ENCODE data around the gene PSMG1. TPM values are rescaled to one million over a fixed set of nuclear protein-coding genes. Genes with fewer than 3 reads are reported as not detected.

Gene PSMG1
- total RNA-seq, 1 donor = 5.8 TPM

DNA sequence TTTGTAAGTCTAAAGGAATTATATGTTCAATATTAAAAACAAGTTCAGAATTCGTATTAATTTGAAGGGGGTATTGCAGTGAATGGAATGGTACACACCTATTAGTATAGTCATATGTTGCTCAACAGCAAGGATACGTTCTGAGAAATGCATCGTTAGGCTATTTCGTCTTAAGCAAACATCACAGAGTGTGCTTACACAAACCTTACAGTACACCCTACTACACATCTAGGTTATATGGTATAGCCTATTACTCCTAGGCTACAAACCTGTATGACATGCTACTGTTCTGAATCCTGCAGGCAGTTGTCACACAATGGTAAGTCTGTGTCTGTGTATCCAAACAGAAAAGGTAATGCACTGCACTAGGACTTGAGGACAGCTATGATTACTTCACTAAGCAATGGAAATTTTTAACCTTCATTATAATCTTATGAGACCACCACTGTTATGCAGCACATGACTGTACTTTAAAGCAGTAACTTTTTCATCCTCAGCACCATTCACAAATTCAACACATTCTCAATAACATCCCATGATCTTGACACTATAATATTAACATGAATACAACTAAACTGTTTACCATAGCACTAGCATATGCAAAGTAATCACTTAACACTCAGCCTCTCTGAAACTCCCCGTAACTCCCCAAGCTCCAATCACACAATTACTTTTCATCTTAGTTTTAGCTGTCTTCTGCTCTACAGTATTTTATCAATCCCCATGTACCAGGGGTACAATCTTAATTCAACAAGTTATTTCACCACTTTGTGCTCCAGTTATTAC, 14.4 kb upstream of the PSMG1 start:
- Histone ChIP-seq H3K9me3 (ENCODE audit: low read depth, low read length) (no peaks in the 10 kb centered on the region), H3K4me3 (ENCODE audit: low read length) (no peak overlapping the region), H3K27me3 (ENCODE audit: insufficient read depth, low read length) (no peaks in the 10 kb centered on the region), H3K4me1 (ENCODE audit: insufficient read depth, low read length) (no peaks in the 10 kb centered on the region)

DNA sequence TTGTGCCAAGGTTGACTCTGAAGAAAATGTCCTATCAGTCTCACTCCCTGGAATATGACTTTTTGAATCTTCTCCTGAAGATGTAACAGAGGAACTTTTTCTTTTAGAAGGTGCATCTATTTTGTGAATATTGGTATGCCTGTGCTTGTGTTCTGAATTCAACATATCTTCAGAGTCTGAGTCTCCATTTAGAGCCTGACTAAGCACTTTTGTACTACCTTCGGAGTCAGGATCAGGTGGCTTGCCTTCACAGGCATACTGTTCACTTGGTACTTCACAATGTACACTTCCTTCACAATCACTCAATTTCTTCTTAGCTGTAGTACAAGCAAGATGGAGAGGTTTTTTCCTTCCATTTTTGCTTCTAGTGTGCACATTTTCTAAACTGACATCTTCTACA, 13.6 kb upstream of the PSMG1 start:
- Histone ChIP-seq H3K27me3 (ENCODE audit: insufficient read depth, low read length) (no peaks in the 10 kb centered on the region), H3K4me3 (ENCODE audit: low read length) (no peak overlapping the region), H3K4me1 (ENCODE audit: insufficient read depth, low read length) (no peaks in the 10 kb centered on the region), H3K9me3 (ENCODE audit: low read depth, low read length) (no peaks in the 10 kb centered on the region)

GRCh38 chr21:39196310-39196709, 13.1 kb upstream of the PSMG1 start:
- Histone ChIP-seq H3K27me3 (ENCODE audit: insufficient read depth, low read length) (no peaks in the 10 kb centered on the region), H3K4me3 (ENCODE audit: low read length) (no peak overlapping the region), H3K9me3 (ENCODE audit: low read depth, low read length) (no peaks in the 10 kb centered on the region), H3K4me1 (ENCODE audit: insufficient read depth, low read length) (no peaks in the 10 kb centered on the region)

DNA sequence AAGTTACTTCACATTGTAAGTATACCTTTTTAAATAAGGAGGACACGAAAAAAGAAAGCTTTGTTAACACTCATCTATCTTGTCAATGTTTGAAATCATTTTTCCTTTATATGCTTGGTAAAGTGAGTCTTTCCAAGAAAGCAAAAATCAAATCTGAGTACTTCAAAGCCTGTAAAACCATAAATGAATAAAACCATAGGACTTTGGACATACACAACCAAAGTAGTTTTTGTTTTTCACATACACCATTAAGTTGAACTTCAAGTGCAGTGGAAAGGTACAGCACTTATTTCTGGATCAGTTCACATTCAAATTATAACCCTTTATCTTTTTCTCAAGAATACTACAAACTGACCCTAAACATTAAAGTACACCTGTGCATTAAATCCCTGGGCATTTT, 10.1 kb upstream of the PSMG1 start:
- no peaks in the 10 kb centered on the region for H3K4me1 ChIP-seq (ENCODE audit: insufficient read depth, low read length)
- no peak overlapping the region for H3K4me3 ChIP-seq (ENCODE audit: low read length)
- H3K27me3 ChIP-seq (ENCODE audit: insufficient read depth, low read length) = no peaks in the 10 kb centered on the region
- H3K9me3 ChIP-seq (ENCODE audit: low read depth, low read length) = no peaks in the 10 kb centered on the region

DNA sequence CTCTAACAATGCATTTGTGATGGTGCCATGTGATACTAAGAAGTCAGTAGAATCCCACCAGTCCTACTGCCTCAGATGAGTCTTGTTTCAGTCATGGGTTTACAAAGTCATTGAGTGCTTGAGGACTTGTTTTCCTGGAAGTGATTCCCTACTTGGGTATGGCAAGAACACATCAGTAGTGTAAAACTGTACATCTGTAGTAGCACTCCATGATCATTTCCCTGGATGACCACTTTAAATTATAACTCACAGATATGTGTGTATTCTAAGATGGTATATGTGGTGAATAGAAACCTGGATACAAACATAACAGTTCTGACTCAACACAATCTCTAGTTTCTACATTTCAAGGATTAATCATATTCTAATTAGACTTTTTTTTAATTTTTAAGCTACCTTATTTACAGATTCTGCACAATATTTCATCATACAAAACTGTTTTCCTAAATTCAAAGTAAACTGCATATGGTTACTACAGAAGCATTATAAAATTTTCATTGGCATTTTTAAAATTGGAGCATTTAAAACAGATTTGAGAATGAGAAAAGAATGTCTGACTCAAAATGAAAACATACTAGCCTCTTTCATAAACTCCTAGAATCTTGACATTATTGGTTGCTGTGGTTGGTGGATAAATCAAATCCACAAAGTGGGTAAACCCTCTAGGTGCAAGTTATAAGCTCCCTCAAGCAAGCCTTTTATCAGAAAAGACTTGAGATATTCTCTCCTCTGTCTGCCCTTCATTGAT, 6.8 kb upstream of the PSMG1 start:
- Histone ChIP-seq H3K27me3 (ENCODE audit: insufficient read depth, low read length) (no peaks in the 10 kb centered on the region), H3K4me1 (ENCODE audit: insufficient read depth, low read length) (no peaks in the 10 kb centered on the region), H3K9me3 (ENCODE audit: low read depth, low read length) (no peaks in the 10 kb centered on the region), H3K4me3 (ENCODE audit: low read length) (no peak overlapping the region)

DNA sequence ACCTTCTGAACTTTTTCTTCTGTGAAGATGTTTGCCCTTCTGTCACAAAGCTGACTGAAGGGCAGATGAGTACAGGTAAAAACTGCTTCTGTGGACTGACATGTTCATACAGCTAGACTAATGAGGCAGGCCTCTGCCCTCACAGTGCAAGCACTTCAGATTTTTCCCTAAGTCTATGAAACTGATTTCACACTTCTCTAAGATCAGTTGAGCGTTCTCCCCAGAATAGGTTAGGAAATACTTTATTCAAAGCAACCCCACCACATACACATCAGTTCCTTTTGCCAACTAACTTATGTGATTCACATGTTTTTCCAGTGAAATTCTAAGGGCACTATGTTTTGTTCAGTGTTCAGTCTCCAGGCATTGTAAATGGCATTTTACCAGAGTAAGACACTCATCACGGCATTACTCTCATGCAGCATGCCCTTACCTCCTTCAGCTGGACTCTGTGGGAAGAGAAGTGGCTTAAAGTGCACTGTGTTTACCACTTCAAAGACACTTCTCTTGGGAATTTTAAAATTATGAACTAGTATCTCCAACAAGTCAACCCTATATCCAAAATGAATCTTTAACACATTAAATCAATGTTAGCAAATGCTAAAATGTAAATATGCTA, 5.4 kb upstream of the PSMG1 start:
- no peak overlapping the region for H3K4me3 ChIP-seq (ENCODE audit: low read length)
- H3K4me1 ChIP-seq (ENCODE audit: insufficient read depth, low read length) = peaks cover 5% of the 10 kb centered on the region
- no peaks in the 10 kb centered on the region for H3K27me3 ChIP-seq (ENCODE audit: insufficient read depth, low read length)
- H3K9me3 ChIP-seq (ENCODE audit: low read depth, low read length) = no peaks in the 10 kb centered on the region

DNA sequence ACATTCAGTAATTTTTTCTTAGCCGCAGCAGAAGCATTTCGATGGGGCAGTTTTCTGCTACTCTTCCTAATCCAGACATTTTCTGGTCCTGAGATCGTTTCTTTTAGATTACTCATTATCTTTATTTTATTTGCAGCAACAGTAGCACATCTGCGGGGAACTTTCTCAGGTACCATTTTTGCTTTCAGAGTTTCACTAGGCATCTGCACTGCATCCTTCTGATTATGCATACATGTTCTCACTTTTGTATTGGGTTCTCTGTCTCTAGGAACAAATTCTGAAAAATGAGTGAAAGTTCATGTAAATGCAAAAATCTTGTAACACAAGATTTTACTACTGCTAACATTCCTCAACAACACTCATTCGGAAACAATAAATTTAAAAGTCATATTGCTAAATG, 3.9 kb upstream of the PSMG1 start:
- Histone ChIP-seq H3K4me1 (ENCODE audit: insufficient read depth, low read length) (peaks cover 11% of the 10 kb centered on the region), H3K9me3 (ENCODE audit: low read depth, low read length) (no peaks in the 10 kb centered on the region), H3K27me3 (ENCODE audit: insufficient read depth, low read length) (no peaks in the 10 kb centered on the region), H3K4me3 (ENCODE audit: low read length) (no peak overlapping the region)

GRCh38 chr21:39186676-39187075, 3.4 kb upstream of the PSMG1 start:
- H3K9me3 ChIP-seq (ENCODE audit: low read depth, low read length) = no peaks in the 10 kb centered on the region
- H3K27me3 ChIP-seq (ENCODE audit: insufficient read depth, low read length) = no peaks in the 10 kb centered on the region
- peaks cover 16% of the 10 kb centered on the region for H3K4me1 ChIP-seq (ENCODE audit: insufficient read depth, low read length)
- H3K4me3 ChIP-seq (ENCODE audit: low read length) = no peak overlapping the region

- H3K9me3 ChIP-seq (ENCODE audit: low read depth, low read length) = no peaks in the 10 kb centered on the region
- no peak overlapping the region for H3K4me3 ChIP-seq (ENCODE audit: low read length)
- H3K4me1 ChIP-seq (ENCODE audit: insufficient read depth, low read length) = peaks cover 17% of the 10 kb centered on the region
- no peaks in the 10 kb centered on the region for H3K27me3 ChIP-seq (ENCODE audit: insufficient read depth, low read length)
These were observed 1.9 kb upstream of the PSMG1 start for GRCh38 chr21:39185157-39185556.

DNA sequence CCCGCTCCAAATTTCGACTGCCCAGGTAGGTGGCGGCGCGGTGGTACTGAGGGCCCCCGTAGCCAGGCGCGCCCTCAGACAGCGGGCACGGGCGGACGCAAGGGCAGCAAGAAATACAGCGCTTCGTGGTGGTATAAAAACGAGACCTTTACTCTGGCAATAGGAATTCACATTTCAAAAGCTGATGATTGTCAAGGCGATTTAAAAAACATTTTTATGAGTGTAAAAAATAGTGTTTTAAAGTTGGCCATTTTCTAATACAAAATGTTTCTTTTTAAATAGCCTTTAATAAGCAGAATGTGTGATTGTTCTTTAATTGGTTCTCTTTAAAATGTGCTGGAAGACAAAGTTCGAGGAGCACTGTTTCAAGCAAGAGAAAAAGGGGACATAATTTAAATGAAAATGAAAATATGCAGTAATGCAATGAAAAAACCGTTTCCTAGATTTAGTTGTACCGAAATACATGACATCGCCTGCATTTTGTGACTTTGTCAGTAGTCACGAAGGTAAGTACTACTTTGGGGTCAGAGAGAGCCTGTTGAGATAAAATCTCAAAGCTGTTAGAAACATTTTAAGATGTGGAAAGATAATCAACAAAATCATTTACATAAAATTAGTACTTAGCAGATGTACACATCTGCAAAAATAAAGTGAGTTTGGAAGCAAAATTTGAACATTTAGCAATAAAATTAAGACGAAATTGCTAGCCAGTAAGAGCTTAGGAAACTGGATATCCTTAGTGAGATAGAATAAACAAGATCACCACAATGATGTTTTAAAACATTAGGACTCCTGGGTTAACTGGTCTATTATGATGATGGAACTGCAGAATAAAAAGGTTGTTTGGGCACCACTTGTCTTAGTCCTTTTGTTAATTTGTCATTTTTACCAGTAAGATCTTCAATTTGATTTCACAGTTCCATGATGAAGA, 1.1 kb upstream of the PSMG1 start:
- peaks cover 17% of the 10 kb centered on the region for H3K4me1 ChIP-seq (ENCODE audit: insufficient read depth, low read length)
- H3K9me3 ChIP-seq (ENCODE audit: low read depth, low read length) = no peaks in the 10 kb centered on the region
- H3K4me3 ChIP-seq (ENCODE audit: low read length) = peak overlapping the region; percentile 85
- no peaks in the 10 kb centered on the region for H3K27me3 ChIP-seq (ENCODE audit: insufficient read depth, low read length)

DNA sequence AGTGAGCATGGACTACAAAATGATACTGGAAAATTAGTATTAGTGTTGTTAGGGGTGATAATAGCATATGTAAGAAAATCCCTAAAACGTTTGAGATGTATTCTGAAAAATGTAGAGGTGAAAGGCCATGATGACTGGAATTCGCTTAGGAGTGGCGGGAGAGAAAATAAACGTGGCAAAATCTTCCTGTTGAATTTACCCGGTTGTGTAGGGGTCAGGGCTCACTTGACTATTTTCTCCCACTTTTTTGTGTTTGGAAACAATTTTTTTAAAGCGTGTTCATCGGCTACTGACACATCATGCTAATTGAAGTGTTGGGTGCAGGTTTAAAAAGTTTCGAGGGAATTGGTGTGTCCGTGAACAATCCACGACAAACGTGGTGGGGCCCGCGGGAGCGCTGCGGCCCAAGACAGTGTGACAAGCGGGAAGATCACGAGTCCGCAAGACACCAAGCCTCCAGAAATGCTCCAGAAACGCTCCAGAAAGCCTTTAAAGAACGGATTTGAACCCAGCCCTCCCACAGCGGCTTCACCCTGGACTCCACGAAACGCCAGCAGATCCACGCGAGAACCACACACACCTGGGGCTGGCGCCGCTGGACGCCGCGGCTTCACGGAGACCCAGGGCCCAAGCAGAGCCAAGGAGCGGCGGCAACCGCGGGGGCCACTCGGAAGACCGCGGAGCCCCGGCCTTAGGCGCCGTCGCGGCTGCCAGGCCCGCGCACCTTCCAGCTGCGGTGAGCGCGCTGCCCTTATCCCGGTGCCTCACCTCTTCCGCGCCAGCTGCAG, 573 bp downstream of the PSMG1 start:
- H3K4me3 ChIP-seq (ENCODE audit: low read length) = peak overlapping the region; percentile 85

GRCh38 chr21:39182016-39182415, 1.2 kb downstream of the PSMG1 start:
- Histone ChIP-seq H3K27me3 (ENCODE audit: insufficient read depth, low read length) (no peaks in the 10 kb centered on the region), H3K4me1 (ENCODE audit: insufficient read depth, low read length) (peaks cover 17% of the 10 kb centered on the region), H3K4me3 (ENCODE audit: low read length) (no peak overlapping the region), H3K9me3 (ENCODE audit: low read depth, low read length) (no peaks in the 10 kb centered on the region)

More for the DNA sequence above, 573 bp downstream of the PSMG1 start:
- Histone ChIP-seq H3K4me1 (ENCODE audit: insufficient read depth, low read length) (peaks cover 17% of the 10 kb centered on the region), H3K9me3 (ENCODE audit: low read depth, low read length) (no peaks in the 10 kb centered on the region), H3K27me3 (ENCODE audit: insufficient read depth, low read length) (no peaks in the 10 kb centered on the region)

DNA sequence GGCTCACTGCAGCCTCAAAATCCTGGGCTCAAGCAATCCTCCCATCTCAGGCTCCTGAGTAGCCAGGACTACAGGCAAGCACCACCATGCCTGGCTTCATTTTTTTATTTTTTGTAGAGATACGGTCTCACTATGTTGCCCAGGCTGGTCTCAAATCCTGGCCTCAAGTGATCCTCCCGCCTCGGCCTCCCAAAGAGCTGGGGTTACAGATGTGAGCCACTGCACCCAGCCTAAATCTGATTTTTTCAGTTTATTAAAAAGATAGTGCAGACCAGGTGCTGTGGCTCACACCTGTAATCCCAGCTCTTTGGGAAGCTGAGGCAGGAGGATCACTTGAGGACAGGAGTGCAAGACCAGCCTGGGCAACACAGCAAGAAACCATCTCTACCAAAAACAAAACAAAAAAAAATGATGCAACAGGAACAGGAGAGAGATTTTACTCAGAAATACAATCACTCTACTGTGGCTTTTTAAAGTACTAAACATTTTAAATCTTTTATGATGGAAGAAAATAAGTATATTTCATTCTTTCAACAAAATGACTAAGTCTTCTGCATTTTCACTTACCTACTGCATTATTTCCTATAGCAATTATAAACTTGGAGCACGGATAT, 1.9 kb downstream of the PSMG1 start:
- H3K4me3 ChIP-seq (ENCODE audit: low read length) = no peak overlapping the region
- H3K4me1 ChIP-seq (ENCODE audit: insufficient read depth, low read length) = peaks cover 17% of the 10 kb centered on the region
- no peaks in the 10 kb centered on the region for H3K9me3 ChIP-seq (ENCODE audit: low read depth, low read length)
- no peaks in the 10 kb centered on the region for H3K27me3 ChIP-seq (ENCODE audit: insufficient read depth, low read length)

Measured in mononuclear cell (primary cell).